GM18868 (cell line): ENCODE data around the gene SLC39A13.

Experiments
- ATAC-seq: cut with Tn5 transposase; IDR thresholded peaks from one replicate; pipeline ENCODE4 v1.9.1; 2021; ENCODE audit warnings: mild to moderate bottlenecking, moderate library complexity; ENCODE audit not compliant: unreplicated experiment

The SLC39A13 gene

GRCh38 chr11:47447906-47448305 lies 39.5 kb downstream of the SLC39A13 start:
- no peak for ATAC-seq

- ATAC-seq = no peak
Measured at GRCh38 chr11:47448566-47449427, 40.4 kb downstream of the SLC39A13 start, which contains the start of gene RAPSN. RAPSN (minus strand) TSS chr11:47449136; CDS start chr11:47448964, 172 bp downstream.

GRCh38 chr11:47449541-47449940 lies 41.2 kb downstream of the SLC39A13 start:
- no peak for ATAC-seq

- no peak for ATAC-seq
Measured at GRCh38 chr11:47451436-47451835, 43.0 kb downstream of the SLC39A13 start.

- ATAC-seq = no peak
Measured at GRCh38 chr11:47451990-47452389, 43.6 kb downstream of the SLC39A13 start.

GRCh38 chr11:47453365-47453764 lies 45.0 kb downstream of the SLC39A13 start:
- ATAC-seq = no peak

- peak; percentile 82 for ATAC-seq
Measured at GRCh38 chr11:47454258-47454671, 45.9 kb downstream of the SLC39A13 start.

- ATAC-seq = no peak
Measured at GRCh38 chr11:47460571-47461235, 52.3 kb downstream of the SLC39A13 start.

GRCh38 chr11:47461876-47462275 lies 53.5 kb downstream of the SLC39A13 start:
- ATAC-seq = no peak

- ATAC-seq = no peak
Measured at GRCh38 chr11:47464483-47464882, 56.1 kb downstream of the SLC39A13 start.
